ENCODE measurements around the gene CDKN2C. TPM values are rescaled to one million over a fixed set of nuclear protein-coding genes. Genes with fewer than 3 reads are reported as not detected.

CDKN2C gene
- total and polyA plus RNA-seq, 2 donors from 2014 or later = 12.5 to 16.6 TPM

GRCh38 chr1:50980505-50980904 is 10.5 kb downstream of the CDKN2C start:
- no peaks in the 10 kb centered on the region for H3K36me3 ChIP-seq (ENCODE audit: control insufficient read depth in 2 of 3, insufficient read depth in 3 of 3, low read length in 3 of 3)
- no peaks in the 10 kb centered on the region for H3K9me3 ChIP-seq (ENCODE audit: control insufficient read depth in 2 of 3, insufficient read depth in 1 of 3, low read length in 3 of 3)
- no peak overlapping the region for H3K4me3 ChIP-seq (ENCODE audit: low read length in 3 of 3)
- TF ChIP-seq, protein P1, sequence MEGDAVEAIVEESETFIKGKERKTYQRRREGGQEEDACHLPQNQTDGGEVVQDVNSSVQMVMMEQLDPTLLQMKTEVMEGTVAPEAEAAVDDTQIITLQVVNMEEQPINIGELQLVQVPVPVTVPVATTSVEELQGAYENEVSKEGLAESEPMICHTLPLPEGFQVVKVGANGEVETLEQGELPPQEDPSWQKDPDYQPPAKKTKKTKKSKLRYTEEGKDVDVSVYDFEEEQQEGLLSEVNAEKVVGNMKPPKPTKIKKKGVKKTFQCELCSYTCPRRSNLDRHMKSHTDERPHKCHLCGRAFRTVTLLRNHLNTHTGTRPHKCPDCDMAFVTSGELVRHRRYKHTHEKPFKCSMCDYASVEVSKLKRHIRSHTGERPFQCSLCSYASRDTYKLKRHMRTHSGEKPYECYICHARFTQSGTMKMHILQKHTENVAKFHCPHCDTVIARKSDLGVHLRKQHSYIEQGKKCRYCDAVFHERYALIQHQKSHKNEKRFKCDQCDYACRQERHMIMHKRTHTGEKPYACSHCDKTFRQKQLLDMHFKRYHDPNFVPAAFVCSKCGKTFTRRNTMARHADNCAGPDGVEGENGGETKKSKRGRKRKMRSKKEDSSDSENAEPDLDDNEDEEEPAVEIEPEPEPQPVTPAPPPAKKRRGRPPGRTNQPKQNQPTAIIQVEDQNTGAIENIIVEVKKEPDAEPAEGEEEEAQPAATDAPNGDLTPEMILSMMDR (IDR thresholded peaks at IDR 0.05; ENCODE audit: borderline replicate concordance, extremely low read depth, insufficient read depth) = no peak
- H3K27ac ChIP-seq (ENCODE audit: low read depth in 2 of 2, low read length in 2 of 2) = no peak overlapping the region
- DNase-seq = no peak
- intact Hi-C loops (cut with DNase I) = no loop called here
- peaks cover 0 to 7% (median 3%) of the 10 kb centered on the region in 3 donors for H3K4me1 ChIP-seq (ENCODE audit: control insufficient read depth in 2 of 3, insufficient read depth in 2 of 3, low read depth in 1 of 3, low read length in 3 of 3)
- peak; percentile 72 for FAIRE-seq
- H3K27me3 ChIP-seq (ENCODE audit: control insufficient read depth, insufficient read depth, low read length) = peaks cover 64% of the 10 kb centered on the region
- no peak overlapping the region for H3K9ac ChIP-seq (ENCODE audit: low read length in 3 of 3)

DNA sequence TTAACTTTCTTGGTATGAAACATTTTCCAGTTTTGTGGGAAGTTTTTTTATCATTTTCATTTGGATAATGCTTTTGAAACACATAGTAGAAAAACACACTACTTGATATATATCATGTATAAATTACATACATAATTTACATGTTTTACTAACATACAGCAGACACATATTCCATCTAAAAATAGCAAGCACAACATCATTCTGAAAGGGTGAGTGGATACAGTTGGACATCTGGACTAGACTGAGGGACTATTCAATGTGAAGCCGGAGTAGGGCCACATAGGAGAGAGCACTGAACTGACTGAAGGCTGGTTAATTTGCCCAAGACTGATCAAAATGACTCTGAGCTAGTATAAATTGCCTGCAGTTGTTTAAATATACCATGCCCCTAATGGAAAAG is 11.7 kb downstream of the CDKN2C start:
- DNase-seq = peak in 1 of 5 donors; percentile 3
- Histone ChIP-seq H3K36me3 (ENCODE audit: control insufficient read depth in 2 of 3, insufficient read depth in 3 of 3, low read length in 3 of 3) (no peaks in the 10 kb centered on the region), H3K27me3 (ENCODE audit: control insufficient read depth, insufficient read depth, low read length) (peaks cover 56% of the 10 kb centered on the region), H3K27ac (ENCODE audit: low read depth in 2 of 2, low read length in 2 of 2) (no peak overlapping the region), H3K4me1 (ENCODE audit: control insufficient read depth in 2 of 3, insufficient read depth in 2 of 3, low read depth in 1 of 3, low read length in 3 of 3) (peaks cover 0 to 7% (median 3%) of the 10 kb centered on the region in 3 donors), H3K9me3 (ENCODE audit: control insufficient read depth in 2 of 3, insufficient read depth in 1 of 3, low read length in 3 of 3) (no peaks in the 10 kb centered on the region), H3K9ac (ENCODE audit: low read length in 3 of 3) (no peak overlapping the region), H3K4me3 (ENCODE audit: low read length in 3 of 3) (no peak overlapping the region)
- no peak for FAIRE-seq
- intact Hi-C loops (cut with DNase I) = no loop called here
- TF ChIP-seq, protein P1 (IDR thresholded peaks at IDR 0.05; ENCODE audit: borderline replicate concordance, extremely low read depth, insufficient read depth) = no peak

DNA sequence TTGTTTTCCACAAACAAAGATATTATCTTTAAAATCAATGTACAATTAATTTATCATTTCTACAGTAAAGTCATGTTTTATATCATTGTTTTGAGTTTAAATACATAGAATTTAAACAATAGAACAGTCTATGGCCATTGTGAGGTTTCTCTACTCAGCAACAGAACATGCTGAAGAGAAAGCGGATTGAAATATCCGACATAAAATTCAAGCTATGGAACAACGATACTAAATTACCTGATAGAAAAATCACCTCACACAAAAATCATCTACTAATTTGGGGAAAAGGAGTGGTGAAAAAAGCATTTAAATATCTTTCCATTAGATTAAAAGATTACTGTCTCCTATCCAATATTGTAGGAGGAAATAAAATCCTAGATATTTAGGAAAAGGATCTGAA is 12.6 kb downstream of the CDKN2C start:
- no peak overlapping the region for H3K27ac ChIP-seq (ENCODE audit: low read depth in 2 of 2, low read length in 2 of 2)
- DNase-seq = no peak
- H3K4me3 ChIP-seq (ENCODE audit: low read length in 3 of 3) = no peak overlapping the region
- H3K9me3 ChIP-seq (ENCODE audit: control insufficient read depth in 2 of 3, insufficient read depth in 1 of 3, low read length in 3 of 3) = no peaks in the 10 kb centered on the region
- peaks cover 51% of the 10 kb centered on the region for H3K27me3 ChIP-seq (ENCODE audit: control insufficient read depth, insufficient read depth, low read length)
- intact Hi-C loops (cut with DNase I) = no loop called here
- no peaks in the 10 kb centered on the region for H3K36me3 ChIP-seq (ENCODE audit: control insufficient read depth in 2 of 3, insufficient read depth in 3 of 3, low read length in 3 of 3)
- no peak for FAIRE-seq
- peaks cover 0 to 7% (median 0%) of the 10 kb centered on the region in 3 donors for H3K4me1 ChIP-seq (ENCODE audit: control insufficient read depth in 2 of 3, insufficient read depth in 2 of 3, low read depth in 1 of 3, low read length in 3 of 3)
- H3K9ac ChIP-seq (ENCODE audit: low read length in 3 of 3) = no peak overlapping the region
- TF ChIP-seq, protein P1 (IDR thresholded peaks at IDR 0.05; ENCODE audit: borderline replicate concordance, extremely low read depth, insufficient read depth) = no peak

- TF ChIP-seq, protein P1 (IDR thresholded peaks at IDR 0.05; ENCODE audit: borderline replicate concordance, extremely low read depth, insufficient read depth) = no peak
- Histone ChIP-seq H3K27ac (ENCODE audit: low read depth in 2 of 2, low read length in 2 of 2) (no peak overlapping the region), H3K9me3 (ENCODE audit: control insufficient read depth in 2 of 3, insufficient read depth in 1 of 3, low read length in 3 of 3) (no peaks in the 10 kb centered on the region), H3K4me1 (ENCODE audit: control insufficient read depth in 2 of 3, insufficient read depth in 2 of 3, low read depth in 1 of 3, low read length in 3 of 3) (peaks cover 0 to 7% (median 0%) of the 10 kb centered on the region in 3 donors), H3K27me3 (ENCODE audit: control insufficient read depth, insufficient read depth, low read length) (peaks cover 50% of the 10 kb centered on the region), H3K9ac (ENCODE audit: low read length in 3 of 3) (no peak overlapping the region), H3K4me3 (ENCODE audit: low read length in 3 of 3) (no peak overlapping the region), H3K36me3 (ENCODE audit: control insufficient read depth in 2 of 3, insufficient read depth in 3 of 3, low read length in 3 of 3) (no peaks in the 10 kb centered on the region)
- DNase-seq (no peak), FAIRE-seq (no peak)
- intact Hi-C loops (cut with DNase I) = no loop called here
Measured at GRCh38 chr1:50983219-50983802, 13.3 kb downstream of the CDKN2C start.
